H9 (cell line): ENCODE measurements around the gene GCSAML. TPM values are rescaled to one million over a fixed set of nuclear protein-coding genes. Genes with fewer than 3 reads are reported as not detected.

Source experiments
- DNase-seq: peaks from one replicate; pipeline ENCODE4 v3.0.0-alpha.2; 2017
- H2AFZ ChIP-seq: one replicate; pipeline ENCODE4 v1.6.1; 2013; ENCODE audit warnings: mild to moderate bottlenecking, low read length, control low read depth, moderate library complexity
- H2AK5ac ChIP-seq: 2 replicates; pipeline ENCODE4 v1.6.1; 2013; ENCODE audit warnings: low read length, control low read depth, mixed read lengths; ENCODE audit not compliant: insufficient read length
- H2BK120ac ChIP-seq: one replicate; pipeline ENCODE4 v1.6.1; 2013; ENCODE audit warnings: low read depth, mild to moderate bottlenecking, low read length, control low read depth, inconsistent platforms; ENCODE audit not compliant: poor library complexity, severe bottlenecking
- H2BK12ac ChIP-seq: 2 replicates; pipeline ENCODE4 v1.6.1; 2013; ENCODE audit warnings: low read length, control low read depth, mixed read lengths, low read depth; ENCODE audit not compliant: insufficient read length
- H2BK15ac ChIP-seq: 2 replicates; pipeline ENCODE4 v1.6.1; 2013; ENCODE audit warnings: low read depth, low read length, control low read depth
- H2BK20ac ChIP-seq: one replicate; pipeline ENCODE4 v1.6.1; 2013; ENCODE audit warnings: low read depth, mild to moderate bottlenecking, low read length, control low read depth, inconsistent platforms; ENCODE audit not compliant: poor library complexity, severe bottlenecking
- H2BK5ac ChIP-seq: 2 replicates; pipeline ENCODE4 v1.6.1; 2013; ENCODE audit warnings: low read length, control low read depth, mixed read lengths; ENCODE audit not compliant: insufficient read length
- H3K14ac ChIP-seq: 2 replicates; pipeline ENCODE4 v1.6.1; 2013; ENCODE audit warnings: low read length, control low read depth; ENCODE audit not compliant: insufficient read depth
- H3K18ac ChIP-seq: 2 replicates; pipeline ENCODE4 v1.6.1; 2013; ENCODE audit warnings: low read depth, mild to moderate bottlenecking, mixed read lengths, low read length, control low read depth; ENCODE audit not compliant: insufficient read length
- H3K23ac ChIP-seq: 2 replicates; pipeline ENCODE4 v1.6.1; 2013; ENCODE audit warnings: low read length, control low read depth, mixed read lengths, low read depth; ENCODE audit not compliant: insufficient read length
- H3K23me2 ChIP-seq: 2 replicates; pipeline ENCODE4 v1.6.1; 2013; ENCODE audit warnings: low read depth, mild to moderate bottlenecking, mixed read lengths, low read length, control low read depth; ENCODE audit not compliant: insufficient read length, poor library complexity, severe bottlenecking
- H3K27ac ChIP-seq: 2 replicates; pipeline ENCODE4 v1.5.1; 2013; ENCODE audit warnings: low read length, control low read depth, mixed read lengths, low read depth; ENCODE audit not compliant: insufficient read length
- H3K27me3 ChIP-seq: 2 replicates; pipeline ENCODE4 v1.6.1; 2013; ENCODE audit warnings: low read length, control low read depth, inconsistent platforms; ENCODE audit not compliant: insufficient read depth
- H3K4ac ChIP-seq: 2 replicates; pipeline ENCODE4 v1.6.1; 2013; ENCODE audit warnings: low read depth, mild to moderate bottlenecking, control low read depth, inconsistent platforms, low read length, moderate library complexity
- H3K4me1 ChIP-seq: 2 replicates; pipeline ENCODE4 v1.6.1; 2013; ENCODE audit warnings: low read length, control low read depth, inconsistent platforms; ENCODE audit not compliant: insufficient read depth
- H3K4me2 ChIP-seq: 2 replicates; pipeline ENCODE4 v1.6.1; 2013; ENCODE audit warnings: low read length, control low read depth, mixed read lengths; ENCODE audit not compliant: insufficient read length, insufficient read depth
- H3K56ac ChIP-seq: 2 replicates; pipeline ENCODE4 v1.6.1; 2013; ENCODE audit warnings: low read depth, mild to moderate bottlenecking, mixed read lengths, low read length, control low read depth; ENCODE audit not compliant: insufficient read length
- H3K79me1 ChIP-seq: 2 replicates; pipeline ENCODE4 v1.6.1; 2013; ENCODE audit warnings: low read depth, mild to moderate bottlenecking, moderate library complexity, low read length, control low read depth, inconsistent platforms; ENCODE audit not compliant: insufficient read depth, poor library complexity, severe bottlenecking
- H3K79me2 ChIP-seq: 2 replicates; pipeline ENCODE4 v1.6.1; 2013; ENCODE audit warnings: low read length, control low read depth, inconsistent platforms; ENCODE audit not compliant: insufficient read depth
- H3K9ac ChIP-seq: 2 replicates; pipeline ENCODE4 v1.6.1; 2013; ENCODE audit warnings: low read length, control low read depth, mixed read lengths; ENCODE audit not compliant: insufficient read length; ENCODE audit errors: extremely low read depth
- H3K9me3 ChIP-seq: one replicate; pipeline ENCODE4 v1.6.1; 2013; ENCODE audit warnings: low read depth, low read length, inconsistent platforms; ENCODE audit not compliant: control insufficient read depth
- H3T11ph ChIP-seq: one replicate; pipeline ENCODE4 v1.6.1; 2013; ENCODE audit warnings: mild to moderate bottlenecking, low read length, control low read depth, inconsistent platforms
- H4K20me1 ChIP-seq: one replicate; pipeline ENCODE4 v1.6.1; 2013; ENCODE audit not compliant: control insufficient read depth, insufficient read length, insufficient read depth
- H4K5ac ChIP-seq: 2 replicates; pipeline ENCODE4 v1.6.1; 2013; ENCODE audit warnings: low read depth, mild to moderate bottlenecking, mixed read lengths, low read length, control low read depth; ENCODE audit not compliant: insufficient read length
- H4K8ac ChIP-seq: replicated peaks from 2 replicates; pipeline ENCODE4 v1.6.1; 2013; ENCODE audit warnings: low read length, control low read depth, mixed read lengths, low read depth; ENCODE audit not compliant: insufficient read length
- H4K91ac ChIP-seq: 2 replicates; pipeline ENCODE4 v1.6.1; 2013; ENCODE audit warnings: low read depth, mild to moderate bottlenecking, moderate library complexity, mixed read lengths, low read length, control low read depth; ENCODE audit not compliant: insufficient read length
- H3K27ac Mint-ChIP-seq, 3 experiments: 2 replicates in 2 of 3; 3 replicates in 1 of 3; pipeline ENCODE4 v1.8.0; 2020 to 2021; ENCODE audit warnings: mixed read lengths in 3 of 3, mild to moderate bottlenecking in 1 of 3, moderate library complexity in 1 of 3
- H3K27me3 Mint-ChIP-seq: 2 replicates; pipeline ENCODE4 v1.8.0; 2021; ENCODE audit warnings: low read depth, mild to moderate bottlenecking, moderate library complexity, mixed read lengths
- H3K36me3 Mint-ChIP-seq, 3 experiments: 2 replicates in 2 of 3; 3 replicates in 1 of 3; pipeline ENCODE4 v1.8.0; 2020 to 2021; ENCODE audit warnings: low read depth in 3 of 3, mixed read lengths in 3 of 3; ENCODE audit not compliant: insufficient read depth in 1 of 3
- H3K4me1 Mint-ChIP-seq, 2 experiments: 2 replicates each; pipeline ENCODE4 v1.8.0; 2020; ENCODE audit warnings: mixed read lengths in 2 of 2
- H3K4me3 Mint-ChIP-seq, 2 experiments: 2 replicates in 1 of 2; 3 replicates in 1 of 2; pipeline ENCODE4 v1.8.0; 2020 to 2021; ENCODE audit warnings: mild to moderate bottlenecking in 2 of 2, mixed read lengths in 2 of 2, moderate library complexity in 1 of 2
- H3K9me3 Mint-ChIP-seq, 2 experiments: 2 replicates in 1 of 2; 3 replicates in 1 of 2; pipeline ENCODE4 v1.8.0; 2020; ENCODE audit warnings: mild to moderate bottlenecking in 2 of 2, mixed read lengths in 2 of 2, moderate library complexity in 1 of 2
- CTCF ChIP-seq: fragments of 200-600 bp; sonication (generic); conservative IDR thresholded peaks from 3 replicates; pipeline ENCODE4 v1.8.0; 2021; ENCODE audit warnings: antibody characterized with exemption, mild to moderate bottlenecking
- WGBS: extraction: QIAGEN DNeasy Blood & Tissue Kit; methylation state at CpG from one replicate; pipeline ENCODE4 v1.1.7; 2013; ENCODE audit warnings: missing lambda C conversion rate, low lambda C conversion rate, mixed read lengths; ENCODE audit not compliant: insufficient read length; ENCODE audit errors: extremely low coverage; 5-methylcytosine and 5-hydroxymethylcytosine counted together
- total RNA-seq: library from RNA; stranded (reverse); gene quantifications from 2 replicates; pipeline ENCODE4 v1.2.1, GENCODE V29; 2021

GCSAML gene
- total RNA-seq, 1 experiment from 2014 or later, result not detected

GRCh38 chr1:247551721-247552120 is 2.8 kb downstream of the GCSAML start:
- no peak overlapping the region for H3K27ac ChIP-seq
- Mint-ChIP-seq H3K4me3 (no peak overlapping the region), H3K4me1 (peaks cover 12 to 19% of the 10 kb centered on the region in 2 experiments), H3K9me3 (no peaks in the 10 kb centered on the region), H3K27ac (no peak overlapping the region), H3K27me3 (no peaks in the 10 kb centered on the region), H3K36me3 (no peaks in the 10 kb centered on the region; a peak in 1 of 7 replicates)
- H3K27me3 ChIP-seq, result no peaks in the 10 kb centered on the region
- H4K5ac ChIP-seq, result no peak overlapping the region
- no peak overlapping the region for H2AFZ ChIP-seq
- H3K9me3 ChIP-seq, result no peaks in the 10 kb centered on the region
- H3K14ac ChIP-seq, result no peak overlapping the region
- H3K4me1 ChIP-seq, result 0 out of 2 replicates have a peak, but pooled peaks cover 2% of the 10 kb centered on the region
- no peak overlapping the region for H2BK12ac ChIP-seq
- H3K56ac ChIP-seq, result no peak overlapping the region
- WGBS, result no CpG with 5 or more reads among the region's 1 CpG
- no peak overlapping the region for H2BK120ac ChIP-seq
- no peak overlapping the region for H2BK20ac ChIP-seq
- H3K23me2 ChIP-seq, result no peaks in the 10 kb centered on the region
- H2AK5ac ChIP-seq, result no peak overlapping the region
- H3K79me1 ChIP-seq, result no peaks in the 10 kb centered on the region
- no peak overlapping the region for H3T11ph ChIP-seq
- no peak overlapping the region for H3K4me2 ChIP-seq
- no peak overlapping the region for H3K18ac ChIP-seq
- no peak overlapping the region for H3K9ac ChIP-seq
- no peak overlapping the region for H4K8ac ChIP-seq
- H4K91ac ChIP-seq, result no peak overlapping the region
- H3K4ac ChIP-seq, result no peak overlapping the region
- no peak for DNase-seq
- H2BK5ac ChIP-seq, result no peak overlapping the region
- no peaks in the 10 kb centered on the region for H3K79me2 ChIP-seq
- no peak for TF ChIP-seq CTCF
- H4K20me1 ChIP-seq, result no peaks in the 10 kb centered on the region
- no peak overlapping the region for H3K23ac ChIP-seq
- H2BK15ac ChIP-seq, result no peak overlapping the region
